DMS53 (cell line): ENCODE data around the gene F11.
"Not testable (repeated sequence)": the region's sequence is repeated elsewhere in the genome, so short reads cannot be mapped to it uniquely, and the experiment has no call there.

Experiments
- DNase-seq: peaks from one replicate; lab custom pipeline; 2025; lab: John Stamatoyannopoulos, UW

F11 gene

GRCh38 chr4:186249785-186250754 lies 15.9 kb upstream of the F11 start:
- no peak for DNase-seq

- no peak for DNase-seq
These were observed 15.2 kb upstream of the F11 start for GRCh38 chr4:186250760-186251159.

GRCh38 chr4:186255122-186255521 lies 10.9 kb upstream of the F11 start:
- DNase-seq = no peak

GRCh38 chr4:186258216-186258811 lies 7.7 kb upstream of the F11 start:
- DNase-seq = no peak

- no peak for DNase-seq
These were observed 5.9 kb upstream of the F11 start for GRCh38 chr4:186260117-186260503.

GRCh38 chr4:186260504-186261448 lies 5.2 kb upstream of the F11 start:
- DNase-seq = no peak

- no peak for DNase-seq
These were observed 1.3 kb upstream of the F11 start for GRCh38 chr4:186264660-186265059.

GRCh38 chr4:186265250-186265649 lies 739 bp upstream of the F11 start:
- DNase-seq = not testable (repeated sequence)

GRCh38 chr4:186266729-186267456 lies 904 bp downstream of the F11 start:
- no peak for DNase-seq

GRCh38 chr4:186271081-186271678 lies 5.2 kb downstream of the F11 start:
- no peak for DNase-seq

GRCh38 chr4:186272699-186273391 lies 6.9 kb downstream of the F11 start:
- no peak for DNase-seq

GRCh38 chr4:186273392-186273789 lies 7.4 kb downstream of the F11 start:
- DNase-seq = not testable (repeated sequence)

- no peak for DNase-seq
These were observed 17.3 kb downstream of the F11 start for GRCh38 chr4:186283311-186283710.

GRCh38 chr4:186285147-186285546 lies 19.2 kb downstream of the F11 start:
- DNase-seq = no peak

- no peak for DNase-seq
These were observed 20.6 kb downstream of the F11 start for GRCh38 chr4:186286581-186286980.

- DNase-seq = no peak
These were observed 25.4 kb downstream of the F11 start for GRCh38 chr4:186291256-186291890.

- no peak for DNase-seq
These were observed 28.2 kb downstream of the F11 start for GRCh38 chr4:186294160-186294559.

GRCh38 chr4:186296481-186296880 lies 30.5 kb downstream of the F11 start:
- no peak for DNase-seq

GRCh38 chr4:186297013-186297645 lies 31.1 kb downstream of the F11 start:
- peak; percentile 64 for DNase-seq
